ENCODE data around the gene SMPD2.
A peak's percentile ranks its signal among the peaks of the same experiment; 100 is the strongest.

Gene SMPD2

DNA sequence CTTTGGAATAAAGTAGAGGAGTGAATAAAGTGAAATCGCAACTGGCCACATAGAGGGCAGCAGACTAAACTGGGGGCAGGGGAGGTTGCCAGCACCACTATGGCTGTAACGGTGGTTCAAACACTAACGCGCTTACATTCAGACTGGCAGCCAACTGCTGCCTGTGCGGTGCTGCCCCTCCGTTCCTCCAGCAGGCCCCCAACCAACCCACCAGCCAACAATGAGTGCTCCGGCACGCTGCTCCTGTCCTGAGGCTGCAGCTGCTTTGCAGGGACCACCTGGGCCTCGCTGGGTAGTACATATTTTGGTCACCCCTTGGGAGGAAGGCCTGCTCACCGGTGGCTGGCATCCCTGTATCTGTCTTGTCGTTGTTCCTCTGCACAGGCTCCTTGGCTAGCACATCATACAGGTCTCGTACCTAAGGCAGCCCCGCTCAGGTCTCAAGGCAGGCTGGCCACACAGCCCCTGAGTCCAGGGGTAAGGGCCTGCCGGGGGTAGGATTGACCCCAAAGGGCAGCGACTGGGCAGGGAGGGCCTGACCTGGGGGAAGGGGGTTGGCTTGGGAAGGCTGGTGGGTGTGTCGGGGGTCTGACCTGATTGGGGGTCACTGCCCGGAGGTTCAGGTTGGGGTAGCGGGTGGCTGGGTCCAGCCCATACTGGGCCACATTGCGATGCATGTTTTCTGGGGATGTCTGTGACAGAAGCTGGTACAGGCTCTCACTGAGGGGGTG, 8.7 kb downstream of the SMPD2 start:
- no peak for TF ChIP-seq EP300 (IDR thresholded peaks at IDR 0.05; ENCODE audit: borderline replicate concordance)

- TF ChIP-seq TCF12 (IDR thresholded peaks at IDR 0.05; ENCODE audit: low read depth) = no peak
- no peak for TF ChIP-seq EP300 (IDR thresholded peaks at IDR 0.05; ENCODE audit: borderline replicate concordance)
Measured at GRCh38 chr6:109449795-109450673, 9.5 kb downstream of the SMPD2 start.

DNA sequence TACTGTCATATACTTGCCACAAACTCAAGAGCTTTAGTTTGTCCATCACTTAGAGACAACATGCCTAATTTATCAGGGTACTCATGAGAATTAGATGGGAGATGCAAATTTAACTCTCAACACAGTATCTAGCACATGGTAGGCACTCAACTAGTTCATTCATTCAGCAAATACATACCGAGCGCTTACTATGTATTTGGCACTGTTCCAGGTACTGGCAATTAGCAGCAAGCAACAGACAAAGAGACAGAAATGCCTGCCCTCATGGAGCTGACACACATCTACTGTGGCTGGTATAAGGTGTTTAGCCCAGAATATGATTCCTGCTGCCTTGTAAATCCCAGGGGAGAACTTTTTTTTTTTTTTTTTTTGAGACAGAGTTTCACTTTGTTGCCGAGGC, 10.3 kb downstream of the SMPD2 start:
- TF ChIP-seq TAF1 (IDR thresholded peaks at IDR 0.05; ENCODE audit: low read depth) = no peak
- peak; percentile 62 for TF ChIP-seq NFIC (IDR thresholded peaks at IDR 0.05)

DNA sequence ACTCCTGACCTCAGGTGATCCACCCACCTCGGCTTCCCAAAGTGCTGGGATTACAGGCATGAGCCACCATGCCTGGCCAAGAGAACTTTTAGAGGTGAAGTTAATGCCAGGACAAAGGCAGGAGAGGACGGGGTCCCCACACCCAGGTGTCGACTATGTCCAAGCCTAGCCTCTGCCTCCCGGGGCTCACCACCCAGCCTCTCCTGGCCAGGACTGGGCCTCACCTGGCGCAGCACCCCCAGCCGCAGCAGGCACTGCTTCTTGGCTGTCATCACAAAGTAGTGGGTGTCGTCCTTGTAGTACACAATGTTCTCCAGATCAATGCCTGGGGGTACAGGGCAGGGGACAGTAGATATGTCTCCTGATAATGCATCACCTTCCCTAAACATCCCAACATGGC, 10.9 kb downstream of the SMPD2 start:
- TF ChIP-seq TAF1 (IDR thresholded peaks at IDR 0.05; ENCODE audit: low read depth) (no peak), RAD21 (IDR thresholded peaks at IDR 0.05; ENCODE audit: low read depth) (no peak), TCF12 (IDR thresholded peaks at IDR 0.05; ENCODE audit: low read depth) (no peak), USF1 (IDR thresholded peaks at IDR 0.05) (no peak), ZBTB7A (IDR thresholded peaks at IDR 0.05; ENCODE audit: low read depth) (no peak), TEAD4 (IDR thresholded peaks at IDR 0.05) (no peak), EP300 (IDR thresholded peaks at IDR 0.05; ENCODE audit: borderline replicate concordance) (no peak), MAX (IDR thresholded peaks at IDR 0.05) (no peak), YY1 (IDR thresholded peaks at IDR 0.05; ENCODE audit: low read depth) (no peak)

GRCh38 chr6:109452181-109452580, 11.7 kb downstream of the SMPD2 start:
- TF ChIP-seq USF1 (IDR thresholded peaks at IDR 0.05) (no peak), TAF1 (IDR thresholded peaks at IDR 0.05; ENCODE audit: low read depth) (no peak), MAX (IDR thresholded peaks at IDR 0.05) (no peak), FOXM1 (IDR thresholded peaks at IDR 0.05; ENCODE audit: borderline replicate concordance, low read depth) (no peak), RAD21 (IDR thresholded peaks at IDR 0.05; ENCODE audit: low read depth) (no peak), CEBPB (IDR thresholded peaks at IDR 0.05) (no peak), EGR1 (IDR thresholded peaks at IDR 0.05) (no peak), NFIC (IDR thresholded peaks at IDR 0.05) (no peak), YY1 (IDR thresholded peaks at IDR 0.05; ENCODE audit: low read depth) (no peak), CREB1 (IDR thresholded peaks at IDR 0.05; ENCODE audit: low read depth) (no peak), EP300 (IDR thresholded peaks at IDR 0.05; ENCODE audit: borderline replicate concordance) (no peak), ZBTB7A (IDR thresholded peaks at IDR 0.05; ENCODE audit: low read depth) (no peak), TEAD4 (IDR thresholded peaks at IDR 0.05) (no peak), TCF12 (IDR thresholded peaks at IDR 0.05; ENCODE audit: low read depth) (no peak)
- TF ChIP-seq, protein P1, sequence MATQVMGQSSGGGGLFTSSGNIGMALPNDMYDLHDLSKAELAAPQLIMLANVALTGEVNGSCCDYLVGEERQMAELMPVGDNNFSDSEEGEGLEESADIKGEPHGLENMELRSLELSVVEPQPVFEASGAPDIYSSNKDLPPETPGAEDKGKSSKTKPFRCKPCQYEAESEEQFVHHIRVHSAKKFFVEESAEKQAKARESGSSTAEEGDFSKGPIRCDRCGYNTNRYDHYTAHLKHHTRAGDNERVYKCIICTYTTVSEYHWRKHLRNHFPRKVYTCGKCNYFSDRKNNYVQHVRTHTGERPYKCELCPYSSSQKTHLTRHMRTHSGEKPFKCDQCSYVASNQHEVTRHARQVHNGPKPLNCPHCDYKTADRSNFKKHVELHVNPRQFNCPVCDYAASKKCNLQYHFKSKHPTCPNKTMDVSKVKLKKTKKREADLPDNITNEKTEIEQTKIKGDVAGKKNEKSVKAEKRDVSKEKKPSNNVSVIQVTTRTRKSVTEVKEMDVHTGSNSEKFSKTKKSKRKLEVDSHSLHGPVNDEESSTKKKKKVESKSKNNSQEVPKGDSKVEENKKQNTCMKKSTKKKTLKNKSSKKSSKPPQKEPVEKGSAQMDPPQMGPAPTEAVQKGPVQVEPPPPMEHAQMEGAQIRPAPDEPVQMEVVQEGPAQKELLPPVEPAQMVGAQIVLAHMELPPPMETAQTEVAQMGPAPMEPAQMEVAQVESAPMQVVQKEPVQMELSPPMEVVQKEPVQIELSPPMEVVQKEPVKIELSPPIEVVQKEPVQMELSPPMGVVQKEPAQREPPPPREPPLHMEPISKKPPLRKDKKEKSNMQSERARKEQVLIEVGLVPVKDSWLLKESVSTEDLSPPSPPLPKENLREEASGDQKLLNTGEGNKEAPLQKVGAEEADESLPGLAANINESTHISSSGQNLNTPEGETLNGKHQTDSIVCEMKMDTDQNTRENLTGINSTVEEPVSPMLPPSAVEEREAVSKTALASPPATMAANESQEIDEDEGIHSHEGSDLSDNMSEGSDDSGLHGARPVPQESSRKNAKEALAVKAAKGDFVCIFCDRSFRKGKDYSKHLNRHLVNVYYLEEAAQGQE (IDR thresholded peaks at IDR 0.05; ENCODE audit: low read depth) = no peak

- TF ChIP-seq ZBTB7A (IDR thresholded peaks at IDR 0.05; ENCODE audit: low read depth) (no peak), USF1 (IDR thresholded peaks at IDR 0.05) (no peak), YY1 (IDR thresholded peaks at IDR 0.05; ENCODE audit: low read depth) (no peak), NFIC (IDR thresholded peaks at IDR 0.05) (no peak), FOXM1 (IDR thresholded peaks at IDR 0.05; ENCODE audit: borderline replicate concordance, low read depth) (no peak), CEBPB (IDR thresholded peaks at IDR 0.05) (no peak), TAF1 (IDR thresholded peaks at IDR 0.05; ENCODE audit: low read depth) (no peak), CREB1 (IDR thresholded peaks at IDR 0.05; ENCODE audit: low read depth) (no peak), TEAD4 (IDR thresholded peaks at IDR 0.05) (no peak), MAX (IDR thresholded peaks at IDR 0.05) (no peak), TCF12 (IDR thresholded peaks at IDR 0.05; ENCODE audit: low read depth) (no peak), EGR1 (IDR thresholded peaks at IDR 0.05) (no peak), EP300 (IDR thresholded peaks at IDR 0.05; ENCODE audit: borderline replicate concordance) (no peak), RAD21 (IDR thresholded peaks at IDR 0.05; ENCODE audit: low read depth) (no peak)
- TF ChIP-seq, protein P1 (IDR thresholded peaks at IDR 0.05; ENCODE audit: low read depth) = no peak
Measured at GRCh38 chr6:109453156-109453555, 12.6 kb downstream of the SMPD2 start.
